ENCODE results near the gene SSH3. TPM values are rescaled to one million over a fixed set of nuclear protein-coding genes. Genes with fewer than 3 reads are reported as not detected.
"Not testable (repeated sequence)": the region's sequence is repeated elsewhere in the genome, so short reads cannot be mapped to it uniquely, and the experiment has no call there.

Gene SSH3, protein sequence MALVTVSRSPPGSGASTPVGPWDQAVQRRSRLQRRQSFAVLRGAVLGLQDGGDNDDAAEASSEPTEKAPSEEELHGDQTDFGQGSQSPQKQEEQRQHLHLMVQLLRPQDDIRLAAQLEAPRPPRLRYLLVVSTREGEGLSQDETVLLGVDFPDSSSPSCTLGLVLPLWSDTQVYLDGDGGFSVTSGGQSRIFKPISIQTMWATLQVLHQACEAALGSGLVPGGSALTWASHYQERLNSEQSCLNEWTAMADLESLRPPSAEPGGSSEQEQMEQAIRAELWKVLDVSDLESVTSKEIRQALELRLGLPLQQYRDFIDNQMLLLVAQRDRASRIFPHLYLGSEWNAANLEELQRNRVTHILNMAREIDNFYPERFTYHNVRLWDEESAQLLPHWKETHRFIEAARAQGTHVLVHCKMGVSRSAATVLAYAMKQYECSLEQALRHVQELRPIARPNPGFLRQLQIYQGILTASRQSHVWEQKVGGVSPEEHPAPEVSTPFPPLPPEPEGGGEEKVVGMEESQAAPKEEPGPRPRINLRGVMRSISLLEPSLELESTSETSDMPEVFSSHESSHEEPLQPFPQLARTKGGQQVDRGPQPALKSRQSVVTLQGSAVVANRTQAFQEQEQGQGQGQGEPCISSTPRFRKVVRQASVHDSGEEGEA
- total RNA-seq = 10 to 100 TPM; 10.7 to 26.4 TPM

DNA sequence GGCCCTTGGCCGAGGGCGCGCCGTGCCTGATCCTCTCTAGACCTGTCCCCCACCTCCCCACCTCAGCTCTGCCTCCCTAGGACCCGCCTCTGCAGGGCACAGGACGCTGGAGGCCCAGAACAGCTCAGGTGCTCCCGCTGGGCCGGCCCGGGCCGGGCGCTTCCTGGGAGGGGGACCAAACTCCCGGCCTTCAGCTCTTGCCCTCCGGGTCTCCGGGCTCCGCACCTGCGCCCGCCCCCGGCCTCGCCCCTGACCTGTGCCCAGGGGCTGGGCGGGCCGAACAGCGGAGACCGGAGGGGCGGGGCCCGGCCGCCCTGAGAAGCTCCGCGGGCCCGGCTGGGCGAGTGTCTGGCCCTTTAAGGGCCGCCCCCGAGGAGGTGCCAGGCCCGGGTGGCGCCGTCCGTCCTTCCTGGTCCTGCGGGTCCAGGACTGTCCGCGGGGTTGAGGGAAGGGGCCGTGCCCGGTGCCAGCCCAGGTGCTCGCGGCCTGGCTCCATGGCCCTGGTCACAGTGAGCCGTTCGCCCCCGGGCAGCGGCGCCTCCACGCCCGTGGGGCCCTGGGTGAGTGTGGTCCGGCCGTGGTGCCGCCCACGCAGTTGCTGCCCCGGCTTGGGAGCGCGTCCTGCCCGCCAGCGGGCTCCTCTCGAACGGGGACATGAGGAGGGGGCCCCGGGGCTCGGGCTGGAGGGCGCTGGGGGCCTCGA lies at the start of gene SSH3:
Gene SSH3 (plus strand): TSS at position 399 of the 703 bp plus-strand sequence. CDS start 96 bp downstream, at position 495.
- CTCF ChIA-PET = interaction anchor here (0.7 to 4.4 kb wide), 9 partner anchors 10 to 43 kb away, joined by 3 to 29 read pairs (median 9); partner anchors contain the start of gene ANKRD13D
- Mint-ChIP-seq H3K9me3 (ENCODE audit: low read depth) (no peaks in the 10 kb centered on the region), H3K27me3 (no peaks in the 10 kb centered on the region), H3K27ac (peak within 1 kb of the TSS; percentile 24), H3K36me3 (peaks cover 15% of the 10 kb centered on the region), H3K4me1 (peaks cover 12% of the 10 kb centered on the region), H3K4me3 (peak within 1 kb of the TSS; percentile 69)
- DNase-seq = peak; percentile 67
- ATAC-seq = peak; percentile 92

DNA sequence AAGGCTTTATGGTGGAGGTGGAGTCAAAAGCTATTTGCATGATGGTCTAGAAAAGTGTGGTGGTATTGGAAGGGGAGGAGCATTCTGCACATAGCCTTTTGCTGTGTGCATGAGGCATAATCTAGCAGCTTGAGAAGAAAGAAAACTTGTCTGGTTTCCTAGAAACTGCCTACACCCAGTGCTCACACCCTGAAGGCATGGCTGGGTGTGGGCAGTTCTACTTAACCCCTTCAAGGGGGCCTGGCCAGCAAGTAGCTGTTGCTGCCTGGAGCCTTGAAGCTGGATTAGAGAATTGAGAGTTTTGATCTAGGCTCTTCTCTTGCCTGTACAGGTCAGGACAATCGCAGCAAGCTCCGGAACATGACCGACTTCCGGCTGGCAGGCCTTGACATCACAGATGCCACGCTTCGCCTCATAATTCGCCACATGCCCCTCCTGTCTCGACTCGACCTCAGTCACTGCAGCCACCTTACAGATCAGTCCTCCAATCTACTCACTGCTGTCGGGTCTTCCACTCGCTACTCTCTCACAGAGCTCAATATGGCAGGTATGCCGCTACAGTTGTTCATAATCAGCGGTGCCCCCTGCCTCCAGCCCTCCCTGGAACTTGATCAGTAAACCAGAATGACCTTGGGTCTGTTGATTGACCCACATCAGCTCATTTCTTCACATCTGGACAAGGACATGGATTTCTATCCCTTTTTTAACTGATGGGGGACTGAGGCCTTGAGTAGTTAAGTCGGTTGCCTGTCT lies 49.3 kb upstream of the SSH3 start:
- Mint-ChIP-seq H3K36me3 (peaks cover 63% of the 10 kb centered on the region), H3K27ac (peak overlapping the region; percentile 13), H3K4me1 (peaks cover 62% of the 10 kb centered on the region), H3K4me3 (no peak overlapping the region), H3K27me3 (no peaks in the 10 kb centered on the region), H3K9me3 (ENCODE audit: low read depth) (no peaks in the 10 kb centered on the region)
- ATAC-seq (no peak), DNase-seq (no peak)
- CTCF ChIA-PET = interaction anchor here (1.2 to 2.8 kb wide), 14 partner anchors 8 to 172 kb away, joined by 3 to 37 read pairs (median 4); no protein-coding TSS in a partner anchor

DNA sequence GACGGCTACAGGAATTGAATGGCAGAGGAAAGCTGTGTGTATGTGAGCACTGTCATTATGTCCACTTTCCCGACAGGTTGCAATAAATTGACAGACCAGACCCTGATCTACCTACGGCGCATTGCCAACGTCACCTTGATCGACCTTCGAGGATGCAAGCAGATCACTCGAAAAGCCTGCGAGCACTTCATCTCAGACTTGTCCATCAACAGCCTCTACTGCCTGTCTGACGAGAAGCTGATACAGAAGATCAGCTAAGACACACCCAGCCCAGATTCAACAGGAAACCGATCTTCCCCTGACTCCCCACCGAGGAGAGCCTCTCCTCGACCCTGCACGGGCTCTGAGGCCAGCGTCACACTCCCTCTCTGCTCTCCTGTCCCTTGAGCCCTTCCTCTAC lies 48.5 kb upstream of the SSH3 start:
- CTCF ChIA-PET = interaction anchor here (1.7 to 2.8 kb wide), 5 partner anchors 7 to 128 kb away, joined by 3 to 37 read pairs (median 11); no protein-coding TSS in a partner anchor
- no peaks in the 10 kb centered on the region for H3K27me3 Mint-ChIP-seq
- peaks cover 57% of the 10 kb centered on the region for H3K4me1 Mint-ChIP-seq
- peaks cover 55% of the 10 kb centered on the region for H3K36me3 Mint-ChIP-seq
- no peak for DNase-seq
- H3K9me3 Mint-ChIP-seq (ENCODE audit: low read depth) = no peaks in the 10 kb centered on the region
- peak overlapping the region; percentile 3 for H3K27ac Mint-ChIP-seq
- ATAC-seq = no peak
- H3K4me3 Mint-ChIP-seq = no peak overlapping the region

DNA sequence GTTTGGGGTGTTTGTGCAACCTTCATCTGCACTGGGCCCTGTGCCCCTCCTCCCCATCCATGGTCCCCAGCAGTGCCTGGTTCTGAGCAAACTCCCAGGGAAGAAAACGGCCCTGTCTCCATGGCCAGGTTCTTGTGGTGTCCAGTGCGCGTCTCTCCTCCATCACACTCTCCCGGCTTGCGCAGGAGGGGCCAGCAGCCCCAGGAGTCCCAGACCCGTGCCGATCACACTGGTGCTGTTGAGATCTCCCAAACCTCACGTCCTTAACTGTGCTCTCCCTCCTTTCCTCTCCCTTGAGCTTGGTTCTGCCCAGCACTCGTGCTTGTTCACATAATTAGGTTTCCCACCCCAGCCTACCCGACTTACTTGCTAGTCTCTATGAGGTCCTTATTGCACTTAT lies 48.0 kb upstream of the SSH3 start:
- CTCF ChIA-PET = interaction anchor here (1.7 kb wide), 1 partner anchor 127 kb away, joined by 3 read pairs; no protein-coding TSS in a partner anchor
- no peak for ATAC-seq
- DNase-seq = no peak
- no peak overlapping the region for H3K4me3 Mint-ChIP-seq
- H3K27ac Mint-ChIP-seq = no peak overlapping the region
- H3K27me3 Mint-ChIP-seq = no peaks in the 10 kb centered on the region
- H3K9me3 Mint-ChIP-seq (ENCODE audit: low read depth) = no peaks in the 10 kb centered on the region
- peaks cover 51% of the 10 kb centered on the region for H3K4me1 Mint-ChIP-seq
- peaks cover 50% of the 10 kb centered on the region for H3K36me3 Mint-ChIP-seq

DNA sequence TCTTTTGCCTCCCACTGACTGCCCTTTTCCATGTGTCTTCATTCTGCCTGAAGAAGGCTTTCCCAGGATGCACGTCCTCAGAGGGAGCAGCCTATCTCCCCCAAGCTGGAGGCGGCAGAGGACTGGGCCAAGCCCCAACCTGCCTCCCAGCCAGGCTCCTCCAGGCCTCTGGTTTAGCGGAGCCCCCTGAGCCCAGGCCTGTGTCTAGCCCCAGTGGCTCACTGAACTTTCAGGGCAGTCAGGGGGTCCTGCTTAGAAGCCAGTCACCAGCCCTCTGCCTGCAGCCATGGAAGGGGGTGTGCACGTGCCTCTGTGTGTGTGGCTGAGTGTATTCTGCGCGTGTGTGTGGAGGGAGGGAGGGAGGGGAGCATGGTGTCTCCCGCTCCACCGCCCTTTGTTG lies 47.5 kb upstream of the SSH3 start:
- no peak for ATAC-seq
- Mint-ChIP-seq H3K4me1 (peaks cover 48% of the 10 kb centered on the region), H3K9me3 (ENCODE audit: low read depth) (no peaks in the 10 kb centered on the region), H3K36me3 (peaks cover 45% of the 10 kb centered on the region), H3K27me3 (no peaks in the 10 kb centered on the region), H3K27ac (no peak overlapping the region), H3K4me3 (no peak overlapping the region)
- DNase-seq = no peak
- CTCF ChIA-PET = no interaction called here

DNA sequence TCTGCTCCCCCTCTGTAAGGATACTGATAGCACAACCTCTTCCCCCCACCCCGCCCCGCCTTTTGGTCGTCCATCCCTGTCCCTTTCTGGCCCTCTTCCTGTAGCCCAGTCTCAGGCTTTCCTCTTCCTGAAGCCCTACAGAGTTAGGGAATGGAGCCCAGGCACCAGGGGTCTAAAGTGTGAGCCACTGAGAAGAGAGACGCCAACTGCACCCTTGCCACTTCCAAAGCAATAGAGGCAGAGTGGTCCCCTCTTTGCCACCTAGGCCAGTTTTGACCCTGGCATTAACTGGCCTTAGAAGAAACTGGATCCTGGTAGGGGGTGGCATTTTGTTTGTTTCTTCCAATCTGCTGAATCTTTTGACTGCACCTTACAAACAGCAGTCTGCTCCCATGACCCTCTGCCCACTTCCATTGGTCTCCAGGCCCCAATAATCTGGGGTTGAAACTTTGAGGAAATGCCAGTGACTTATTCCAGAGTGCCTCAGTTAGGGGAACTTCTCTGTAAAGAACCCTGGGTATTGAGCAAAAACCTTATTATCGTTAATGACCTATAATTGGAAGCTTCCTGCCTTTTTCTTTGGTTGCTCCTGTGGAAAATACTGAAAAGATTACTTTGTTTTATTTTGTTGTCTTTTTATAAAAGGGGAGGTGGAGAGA lies 46.7 kb upstream of the SSH3 start:
- Mint-ChIP-seq H3K27ac (peak overlapping the region; percentile 30), H3K36me3 (peaks cover 40% of the 10 kb centered on the region), H3K4me3 (no peak overlapping the region), H3K4me1 (peaks cover 43% of the 10 kb centered on the region), H3K27me3 (no peaks in the 10 kb centered on the region), H3K9me3 (ENCODE audit: low read depth) (no peaks in the 10 kb centered on the region)
- no peak for ATAC-seq
- no peak for DNase-seq
- CTCF ChIA-PET = no interaction called here

DNA sequence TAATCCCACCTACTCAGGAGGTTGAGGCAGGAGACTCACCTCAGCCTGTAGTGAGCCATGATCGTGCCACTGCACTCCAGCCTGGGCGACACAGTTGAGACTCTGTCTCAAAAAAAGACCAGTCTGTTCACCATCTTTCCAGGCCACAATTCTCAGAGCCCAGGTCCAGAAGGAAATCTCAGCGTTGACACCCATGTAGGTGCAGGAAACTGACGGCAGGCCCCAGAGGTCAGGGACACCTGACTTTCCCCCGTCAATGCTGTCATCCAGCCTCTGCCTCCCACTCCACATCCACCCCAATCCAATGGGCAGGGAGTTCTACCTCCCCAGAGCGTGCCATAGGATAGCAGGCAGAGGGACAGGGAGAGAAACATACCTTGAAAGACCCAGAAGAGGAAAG lies 42.9 kb upstream of the SSH3 start:
- DNase-seq (no peak), ATAC-seq (no peak)
- peaks cover 4% of the 10 kb centered on the region for H3K27me3 Mint-ChIP-seq
- H3K27ac Mint-ChIP-seq = no peak overlapping the region
- H3K4me1 Mint-ChIP-seq = peaks cover 43% of the 10 kb centered on the region
- H3K36me3 Mint-ChIP-seq = peaks cover 15% of the 10 kb centered on the region
- H3K9me3 Mint-ChIP-seq (ENCODE audit: low read depth) = no peaks in the 10 kb centered on the region
- no peak overlapping the region for H3K4me3 Mint-ChIP-seq
- CTCF ChIA-PET = interaction anchor here (0.7 to 4.1 kb wide), 2 partner anchors 121 to 758 kb away, joined by 3 to 21 read pairs; no protein-coding TSS in a partner anchor

DNA sequence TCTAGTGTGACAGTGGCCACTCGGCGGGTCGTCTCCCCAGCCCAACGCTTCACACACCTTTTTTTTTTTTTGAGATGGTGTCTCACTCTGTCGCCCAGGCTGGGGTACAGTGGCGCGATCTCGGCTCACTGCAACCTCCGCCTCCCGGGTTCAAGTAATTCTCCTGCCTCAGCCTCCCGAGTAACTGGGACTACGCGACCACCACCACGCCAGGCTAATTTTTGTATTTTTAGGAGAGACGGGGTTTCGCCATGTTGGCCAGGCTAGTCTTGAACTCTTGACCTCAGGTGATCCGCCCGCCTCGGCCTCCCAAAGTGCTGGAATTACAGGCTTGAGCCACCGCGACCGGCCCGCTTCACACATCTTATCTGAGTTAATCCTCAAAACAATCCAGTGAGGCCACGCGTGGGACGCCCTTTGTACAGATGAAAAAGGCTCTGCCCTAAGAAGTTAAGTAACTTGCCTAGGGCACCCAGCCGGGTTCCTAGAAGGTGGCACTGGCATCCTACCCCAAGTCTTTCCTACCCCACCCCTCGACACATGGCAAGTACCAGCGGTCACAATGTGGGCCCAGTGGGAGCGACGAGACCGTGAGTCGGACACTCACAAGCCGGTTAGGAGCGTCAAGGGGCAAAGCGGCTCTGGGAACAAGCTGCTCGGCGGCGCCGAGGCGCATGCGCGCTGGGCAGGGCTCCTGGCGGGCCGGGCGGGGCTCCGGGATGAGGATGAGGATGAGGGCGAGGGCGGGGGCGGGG lies 42.3 kb upstream of the SSH3 start:
- not testable (repeated sequence) for H3K9me3 Mint-ChIP-seq (ENCODE audit: low read depth); H3K36me3 Mint-ChIP-seq; H3K27ac Mint-ChIP-seq; H3K27me3 Mint-ChIP-seq; ATAC-seq
- Mint-ChIP-seq H3K4me3 (peak overlapping the region; percentile 40), H3K4me1 (peaks cover 49% of the 10 kb centered on the region)
- DNase-seq = peak; percentile 66
- CTCF ChIA-PET = interaction anchor here (0.7 to 4.9 kb wide), 18 partner anchors 8 to 322 kb away, joined by 3 to 153 read pairs (median 10); partner anchors contain the start of genes ANKRD13D, CLCF1, POLD4 and PPP1CA

DNA sequence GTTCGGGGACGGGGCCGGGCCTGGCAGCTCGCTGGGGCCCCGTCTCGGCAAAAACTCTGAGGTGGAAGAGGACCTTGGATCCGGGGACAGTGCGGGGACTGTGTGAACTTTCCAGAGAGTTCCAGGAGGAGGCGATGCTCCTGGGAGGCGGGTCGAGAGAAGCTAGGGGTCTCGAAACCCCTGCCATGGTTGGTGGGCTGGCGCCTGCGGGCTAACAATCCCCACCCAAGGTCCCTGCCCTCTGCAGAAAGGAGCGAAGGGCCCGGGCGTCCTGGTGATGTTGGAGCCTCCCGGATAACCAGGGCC lies 41.7 kb upstream of the SSH3 start:
- DNase-seq (no peak), ATAC-seq (no peak)
- Mint-ChIP-seq H3K27ac (no peak overlapping the region), H3K4me1 (peaks cover 50% of the 10 kb centered on the region), H3K27me3 (peaks cover 4% of the 10 kb centered on the region), H3K36me3 (peaks cover 8% of the 10 kb centered on the region), H3K4me3 (no peak overlapping the region), H3K9me3 (ENCODE audit: low read depth) (no peaks in the 10 kb centered on the region)
- CTCF ChIA-PET = interaction anchor here (0.7 to 4.9 kb wide), 26 partner anchors 8 to 321 kb away, joined by 3 to 153 read pairs (median 8); partner anchors contain the start of genes ANKRD13D, CLCF1, POLD4 and PPP1CA

DNA sequence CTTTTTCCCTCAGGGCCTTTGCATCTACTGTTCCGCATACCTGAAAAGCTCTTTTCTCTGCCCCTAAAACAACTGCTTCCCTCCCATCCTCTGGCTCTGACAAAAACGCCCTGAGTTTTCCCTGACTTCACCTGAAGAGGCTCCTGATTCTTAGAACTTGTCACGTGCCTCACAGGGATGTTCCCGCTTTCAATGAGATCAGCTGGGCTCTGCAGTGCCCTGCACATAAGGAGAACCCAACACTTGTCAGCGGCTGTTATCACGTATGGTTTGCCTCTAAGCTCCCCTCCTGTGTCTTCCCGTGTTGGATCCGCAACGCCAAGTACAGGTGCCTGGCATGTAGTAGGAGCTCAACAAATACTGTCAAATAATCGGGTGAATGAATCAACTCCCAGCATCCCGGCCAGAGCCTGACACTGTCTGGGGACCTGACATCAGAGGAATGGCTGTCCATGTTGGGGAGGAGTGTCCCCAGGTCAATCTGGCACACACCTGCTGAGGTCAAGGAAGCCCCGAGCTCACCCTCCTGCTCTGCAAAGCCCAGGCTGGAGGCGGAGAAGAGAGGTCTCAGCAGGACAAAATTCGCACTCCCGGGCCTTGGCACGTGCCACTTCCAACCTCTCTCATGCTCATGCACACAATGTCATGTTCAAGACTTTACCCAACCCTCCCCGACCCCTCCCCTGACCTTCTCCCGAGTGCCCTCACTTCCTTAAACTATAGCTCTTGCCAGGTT lies 41.2 kb upstream of the SSH3 start:
- no peaks in the 10 kb centered on the region for H3K9me3 Mint-ChIP-seq (ENCODE audit: low read depth)
- CTCF ChIA-PET = interaction anchor here (0.7 to 4.9 kb wide), 34 partner anchors 9 to 321 kb away, joined by 3 to 153 read pairs (median 4); partner anchors contain the start of genes ANKRD13D, CLCF1, POLD4 and PPP1CA
- peak overlapping the region; percentile 77 for H3K27ac Mint-ChIP-seq
- ATAC-seq = no peak
- H3K4me1 Mint-ChIP-seq = peaks cover 50% of the 10 kb centered on the region
- DNase-seq = no peak
- peaks cover 4% of the 10 kb centered on the region for H3K36me3 Mint-ChIP-seq
- H3K4me3 Mint-ChIP-seq = peak overlapping the region; percentile 24
- peaks cover 4% of the 10 kb centered on the region for H3K27me3 Mint-ChIP-seq

Measured in activated CD8-positive, alpha-beta memory T cell treated with anti-CD3 and anti-CD28 coated beads, Interleukin-2, amount 10 ng/mL, durations not matched to agents 7 days and 5 days (primary cell).